Smooth muscle cell of the brain vasculature (primary cell): ENCODE results near the gene TPD52L1.
"Not testable (repeated sequence)": the region's sequence is repeated elsewhere in the genome, so short reads cannot be mapped to it uniquely, and the experiment has no call there.

Source experiments
- DNase-seq: peaks from one replicate; pipeline ENCODE4 v3.0.0-alpha.2; 2012; ENCODE audit warnings: low read depth, low spot score

Gene TPD52L1

DNA sequence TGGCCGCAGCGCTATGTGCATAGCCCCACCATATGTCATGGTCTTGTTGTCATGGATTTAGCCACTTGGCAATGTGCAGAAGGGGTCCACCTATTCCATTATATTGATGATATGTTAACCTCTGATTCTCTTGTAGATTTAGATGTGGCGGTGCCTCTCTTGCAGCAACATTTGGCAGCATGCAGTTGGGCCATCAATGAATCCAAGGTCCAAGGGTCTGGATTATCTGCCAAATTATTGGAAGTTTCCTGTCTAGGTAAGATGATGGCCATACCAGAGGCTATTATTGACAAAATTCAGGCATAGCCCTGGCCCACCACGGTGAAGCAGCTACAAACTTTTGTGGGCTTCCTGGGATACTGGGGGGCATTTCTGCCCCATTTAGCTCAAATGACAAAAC is 116.8 kb downstream of the TPD52L1 start:
- DNase-seq, result no peak

DNA sequence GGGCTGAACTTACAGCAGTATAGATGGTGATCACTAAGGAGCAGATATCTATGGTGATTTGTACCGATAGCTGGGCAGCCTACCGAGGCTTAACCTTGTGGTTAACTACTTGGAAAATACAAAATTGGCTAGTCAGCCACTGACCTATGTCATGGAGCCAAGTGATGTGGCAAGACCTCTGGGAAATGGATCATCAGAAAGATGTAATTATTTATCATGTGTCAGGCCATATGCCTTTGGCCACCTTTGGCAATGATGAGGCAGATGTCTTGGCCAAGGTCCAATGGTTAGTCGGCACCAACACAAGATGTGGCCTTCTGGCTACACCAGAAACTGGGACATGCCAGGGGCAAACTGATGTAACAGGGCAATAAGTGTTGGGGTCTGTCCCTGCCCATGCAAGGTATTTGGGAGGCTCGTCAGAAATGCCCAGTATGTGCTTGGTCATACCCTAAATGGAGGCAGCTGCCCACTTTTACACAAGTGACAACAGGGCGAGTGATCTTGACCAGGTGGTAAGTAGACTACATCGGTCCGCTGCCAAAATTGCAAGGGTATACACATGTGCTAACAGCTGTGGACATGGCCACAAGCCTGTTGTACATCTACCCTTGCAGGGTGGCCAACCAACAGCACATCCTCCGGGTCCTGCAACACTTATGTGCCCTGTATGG is 118.0 kb downstream of the TPD52L1 start:
- no peak for DNase-seq

DNA sequence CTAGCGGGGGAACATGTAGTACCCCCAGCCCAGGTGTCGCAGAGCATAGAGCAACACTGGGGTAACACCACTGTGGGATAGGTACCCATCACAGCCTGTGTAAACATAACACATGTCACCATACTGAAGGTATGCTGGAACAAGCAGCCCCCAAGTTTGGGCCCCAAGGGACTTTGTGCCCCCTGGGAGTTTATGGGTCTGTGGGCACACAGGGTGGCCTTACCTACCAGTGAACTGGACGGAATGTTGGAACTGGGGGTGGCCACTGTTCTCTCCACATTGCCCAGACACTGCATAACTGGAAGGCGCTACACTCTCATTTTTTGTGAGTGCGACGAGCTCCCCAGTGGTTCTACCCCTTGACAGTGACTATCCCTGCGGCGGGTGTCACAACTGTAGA is 119.7 kb downstream of the TPD52L1 start:
- no peak for DNase-seq

DNA sequence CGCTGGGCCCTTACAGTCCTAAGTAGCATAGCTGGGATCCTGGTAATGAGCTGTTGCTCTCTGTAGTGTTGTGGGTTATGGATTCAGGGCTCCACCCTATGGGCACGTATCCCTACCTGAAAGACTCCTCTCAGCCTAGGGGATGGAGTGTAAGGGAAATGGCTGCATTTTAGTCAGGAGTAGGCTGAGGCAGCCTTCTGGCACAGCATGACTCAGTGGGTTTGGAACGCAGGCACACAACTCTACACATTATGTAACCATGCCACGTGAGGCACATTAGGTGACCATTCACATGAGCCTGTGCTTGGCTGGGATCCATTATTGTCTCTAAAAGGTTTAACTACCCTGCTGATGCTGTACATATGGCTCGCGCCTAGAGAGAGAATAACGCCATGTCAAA is 120.4 kb downstream of the TPD52L1 start:
- no peak for DNase-seq

DNA sequence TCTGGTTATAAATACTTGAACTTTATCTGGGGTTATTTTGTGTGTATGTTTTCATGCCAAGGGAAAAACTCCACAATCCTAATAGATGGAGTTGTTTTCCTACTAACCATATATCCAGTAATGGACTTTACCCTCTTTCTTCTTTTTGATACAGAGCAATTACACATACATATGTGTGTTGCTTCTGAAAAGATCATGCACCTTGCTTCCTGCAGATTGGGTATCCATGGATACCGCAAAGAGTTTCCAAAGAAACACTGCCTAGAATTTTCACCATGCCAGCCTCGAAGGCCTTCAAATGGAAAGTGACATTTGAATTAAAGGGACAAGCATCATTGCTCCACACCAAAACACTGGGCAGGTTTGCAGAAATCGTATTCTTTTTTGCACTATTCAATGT is 121.4 kb downstream of the TPD52L1 start:
- no peak for DNase-seq

DNA sequence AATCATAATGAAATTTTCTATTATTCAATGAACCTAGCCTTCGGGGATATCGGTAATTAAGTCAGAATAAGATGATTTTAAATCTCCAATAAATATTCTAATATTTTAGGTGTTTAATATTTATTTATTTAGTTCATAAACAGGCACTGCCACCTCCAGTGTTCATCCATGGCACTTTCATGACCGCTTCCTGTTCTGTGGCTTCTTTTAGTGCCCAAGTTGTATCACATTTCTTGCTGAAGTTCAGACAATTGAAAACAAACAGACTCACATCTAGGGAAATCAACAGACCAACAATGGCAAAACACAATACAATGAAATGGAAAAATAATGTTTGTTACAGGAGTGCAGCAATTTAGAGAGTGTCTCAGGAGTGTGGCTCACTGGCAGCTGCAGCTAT is 122.2 kb downstream of the TPD52L1 start:
- DNase-seq, result no peak

DNA sequence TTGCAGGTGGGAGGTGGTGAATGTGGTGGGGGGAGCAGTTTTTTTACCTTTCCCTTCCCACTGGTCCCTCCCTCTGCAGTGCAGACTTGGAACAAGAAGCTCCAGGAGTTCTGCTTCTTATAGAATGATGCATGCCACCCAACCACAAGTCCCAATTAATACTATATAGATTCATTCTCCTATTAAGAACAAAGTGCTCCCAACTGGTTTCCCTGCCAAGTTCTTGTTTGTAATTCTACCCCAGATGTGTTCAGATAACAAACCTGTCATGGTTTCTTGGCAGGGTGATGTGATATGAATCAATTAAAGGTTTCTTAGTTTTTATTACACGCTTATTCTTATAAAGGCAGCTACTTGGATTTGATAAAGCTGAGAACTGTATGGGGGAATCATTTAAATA is 124.3 kb downstream of the TPD52L1 start:
- no peak for DNase-seq

DNA sequence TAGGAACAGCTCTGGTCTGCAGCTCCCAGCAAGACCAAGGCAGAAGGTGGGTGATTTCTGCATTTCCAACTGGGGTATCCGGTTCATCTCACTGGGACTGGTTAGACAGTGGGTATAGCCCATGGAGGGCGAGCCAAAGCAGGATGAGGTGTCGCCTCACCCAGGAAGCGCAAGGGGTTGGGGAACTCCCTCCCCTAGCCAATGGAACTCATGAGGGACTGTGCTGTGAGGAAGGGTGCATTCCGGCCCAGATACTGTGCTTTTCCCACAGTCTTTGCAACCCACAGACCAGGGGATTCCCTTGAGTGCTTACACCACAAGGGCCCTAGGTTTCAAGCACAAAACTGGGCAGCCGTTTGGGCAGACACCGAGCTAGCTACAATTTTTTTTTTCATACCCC is 126.4 kb downstream of the TPD52L1 start:
- DNase-seq, result no peak

DNA sequence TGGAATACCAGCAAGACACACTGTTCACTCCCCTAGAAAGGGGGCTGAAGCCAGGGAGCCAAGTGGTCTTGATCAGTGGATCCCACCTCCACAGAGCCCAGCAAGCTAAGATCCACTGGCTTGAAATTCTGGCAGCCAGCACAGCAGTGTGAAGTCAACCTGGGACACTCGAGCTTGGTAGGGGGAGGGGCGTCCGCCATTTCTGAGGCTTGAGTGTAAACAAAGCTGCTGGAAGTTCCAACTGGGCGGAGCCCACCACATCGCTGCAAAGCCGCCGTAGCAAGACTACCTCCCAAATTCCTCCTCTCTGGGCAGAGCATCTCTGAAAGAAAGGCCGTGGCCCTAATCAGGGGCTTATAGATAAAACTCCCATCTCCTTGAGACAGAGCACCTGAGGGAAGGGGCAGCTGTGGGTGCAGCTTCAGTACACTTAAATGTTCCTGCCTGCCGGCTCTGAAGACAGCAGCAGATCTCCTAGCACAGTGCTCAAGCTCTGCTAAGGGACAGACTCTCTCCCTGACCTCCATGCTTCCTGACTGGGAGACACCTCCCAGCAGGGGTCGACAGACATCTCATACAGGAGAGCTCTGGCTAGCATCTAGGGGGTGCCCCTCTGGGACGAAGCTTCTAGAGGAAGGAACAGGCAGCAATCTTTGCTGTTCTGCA is 126.9 kb downstream of the TPD52L1 start:
- not testable (repeated sequence) for DNase-seq

DNA sequence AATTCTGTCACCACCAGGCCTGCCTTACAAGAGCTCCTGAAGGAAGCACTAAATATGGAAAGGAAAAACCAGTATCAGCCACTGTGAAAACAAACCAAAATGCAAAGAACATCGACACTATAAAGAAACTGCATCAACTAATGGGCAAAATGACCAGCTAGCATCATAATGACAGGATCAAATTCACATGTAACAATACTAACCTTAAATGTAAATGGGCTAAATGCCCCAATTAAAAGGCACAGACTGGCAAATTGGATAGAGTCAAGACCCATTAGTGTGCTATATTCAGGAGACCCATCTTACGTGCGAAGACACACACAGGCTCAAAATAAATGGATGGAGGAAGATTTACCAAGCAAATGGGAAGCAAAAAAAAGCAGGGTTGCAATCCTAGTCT is 128.9 kb downstream of the TPD52L1 start:
- DNase-seq, result not testable (repeated sequence)

DNA sequence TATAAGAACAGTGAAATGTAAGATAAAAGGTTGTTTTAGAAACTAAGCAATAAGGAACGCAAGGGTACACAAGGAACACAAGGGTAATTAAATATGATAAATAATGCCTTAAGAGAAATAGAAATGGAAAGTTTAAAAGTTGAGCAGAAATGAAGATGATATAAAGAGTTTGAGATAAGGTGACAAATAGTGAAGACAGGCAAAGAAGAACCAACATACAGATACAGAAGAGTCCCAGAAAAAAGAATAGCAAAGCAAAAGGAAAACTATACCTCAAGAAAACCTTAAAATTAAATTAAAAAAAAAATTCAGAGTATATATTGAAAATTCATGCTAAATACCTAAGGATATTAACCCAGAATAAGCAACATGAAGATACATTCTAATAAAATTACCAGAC is 131.8 kb downstream of the TPD52L1 start:
- DNase-seq, result no peak

DNA sequence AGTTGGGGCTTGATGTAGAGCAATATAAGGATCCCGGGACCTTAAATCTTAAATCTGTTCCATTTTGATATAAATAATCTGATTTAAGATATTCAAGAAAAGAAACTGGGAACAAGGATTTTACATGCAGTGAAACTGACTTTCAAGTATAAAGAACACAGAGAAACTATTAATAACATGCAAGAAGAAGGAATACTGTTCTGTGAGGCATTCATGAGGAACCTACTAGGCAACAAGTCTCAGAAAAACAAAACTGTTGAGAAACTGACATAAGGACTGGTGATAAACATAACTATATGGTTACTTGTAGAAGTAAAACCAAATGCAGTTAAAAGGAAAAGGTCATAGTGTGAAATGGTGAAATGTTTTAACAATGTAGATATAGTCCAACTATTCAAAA is 132.4 kb downstream of the TPD52L1 start:
- DNase-seq, result no peak

DNA sequence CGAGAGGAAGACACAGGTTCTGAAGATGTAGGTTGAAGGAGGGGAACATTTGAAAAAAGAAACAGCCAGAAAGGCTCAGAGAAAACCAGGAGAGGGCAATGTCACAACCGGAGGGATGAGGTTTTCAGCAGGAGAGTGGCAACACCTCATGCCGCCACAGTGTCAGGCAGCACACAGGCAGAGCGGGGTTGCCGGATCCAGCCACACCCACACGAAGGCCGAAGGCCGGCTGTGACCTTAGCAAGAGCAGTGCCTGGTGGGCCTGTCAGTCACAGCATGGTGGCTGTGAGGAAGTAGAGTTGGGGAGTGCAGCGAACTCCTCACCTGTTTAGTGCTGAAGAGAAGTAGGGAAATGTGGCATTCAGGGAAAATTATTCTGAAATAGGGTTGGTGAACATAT is 134.1 kb downstream of the TPD52L1 start:
- no peak for DNase-seq

DNA sequence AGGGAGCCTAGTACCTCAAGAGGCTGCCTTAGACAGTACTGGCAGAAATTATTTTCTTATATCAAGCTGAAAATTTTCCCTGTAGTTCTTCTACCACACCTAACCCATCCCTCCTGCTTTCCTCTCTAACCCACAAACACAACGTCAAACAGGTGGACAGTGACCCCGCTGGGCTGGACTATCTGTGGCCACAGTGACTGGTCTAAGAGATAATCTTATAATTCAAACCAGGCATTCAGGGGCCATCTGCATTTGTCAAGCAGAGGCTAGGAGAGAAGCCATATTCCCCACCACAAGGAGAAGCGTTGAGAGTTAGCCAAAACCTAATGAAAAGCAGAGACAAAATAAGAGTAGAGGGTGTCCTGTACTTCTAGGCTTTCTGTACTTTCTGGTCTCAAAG is 140.0 kb downstream of the TPD52L1 start:
- DNase-seq, result no peak

DNA sequence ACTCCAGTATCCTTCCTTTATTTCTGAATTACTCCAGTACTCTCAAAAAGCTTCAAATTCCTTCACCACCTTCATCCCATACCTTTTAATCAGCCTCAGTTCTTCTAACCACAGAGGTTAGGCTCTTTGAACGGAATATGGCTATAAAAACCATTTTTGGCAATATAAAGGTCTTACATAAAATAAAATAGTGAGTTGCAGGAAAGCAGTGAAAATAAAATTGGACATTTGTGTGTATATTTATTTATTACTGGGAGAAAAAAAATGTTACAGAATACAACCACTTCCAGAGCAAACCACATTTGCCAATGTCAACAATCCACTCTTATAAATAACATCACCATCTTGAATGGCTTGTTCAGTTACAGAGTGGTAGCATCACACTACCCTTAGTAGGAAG is 140.5 kb downstream of the TPD52L1 start:
- DNase-seq, result no peak

DNA sequence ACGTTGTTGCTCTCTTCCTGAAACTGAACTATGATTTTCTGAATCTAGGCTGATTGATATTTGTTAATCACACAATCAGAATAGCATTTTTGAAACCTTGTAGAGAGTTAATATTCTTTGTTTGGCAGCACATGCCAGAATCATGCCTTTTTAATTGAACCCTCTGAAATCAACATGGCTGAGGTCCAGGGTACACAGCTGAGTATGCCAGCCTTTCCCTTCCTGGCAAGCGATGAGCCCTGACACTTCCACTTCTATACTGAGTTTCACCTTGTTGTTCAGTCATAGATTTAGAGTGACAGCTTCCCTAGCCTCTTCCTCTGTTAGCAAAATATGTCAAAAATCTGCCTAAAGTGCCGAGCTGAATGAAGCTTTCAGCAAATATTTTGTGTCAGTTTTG is 141.4 kb downstream of the TPD52L1 start:
- no peak for DNase-seq

DNA sequence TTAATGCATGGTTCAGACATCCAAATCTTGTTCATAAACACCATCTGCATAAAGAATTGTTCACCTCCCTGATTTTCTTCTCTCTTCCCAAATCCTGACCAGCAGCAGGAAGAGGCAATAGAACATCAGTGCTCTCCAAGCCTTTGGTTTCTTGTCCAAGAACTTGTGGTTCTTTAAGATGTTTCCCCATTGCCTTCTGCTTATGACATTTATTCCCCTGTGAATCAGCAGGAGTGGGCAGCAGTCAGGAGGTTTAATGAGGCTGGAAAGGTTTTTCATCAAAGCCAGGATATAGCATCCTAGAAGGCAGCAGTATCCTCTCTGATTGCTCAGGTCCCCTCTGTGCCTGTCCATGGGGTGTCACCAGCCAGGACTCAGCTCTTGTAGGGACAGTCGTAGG is 142.9 kb downstream of the TPD52L1 start:
- DNase-seq, result no peak

DNA sequence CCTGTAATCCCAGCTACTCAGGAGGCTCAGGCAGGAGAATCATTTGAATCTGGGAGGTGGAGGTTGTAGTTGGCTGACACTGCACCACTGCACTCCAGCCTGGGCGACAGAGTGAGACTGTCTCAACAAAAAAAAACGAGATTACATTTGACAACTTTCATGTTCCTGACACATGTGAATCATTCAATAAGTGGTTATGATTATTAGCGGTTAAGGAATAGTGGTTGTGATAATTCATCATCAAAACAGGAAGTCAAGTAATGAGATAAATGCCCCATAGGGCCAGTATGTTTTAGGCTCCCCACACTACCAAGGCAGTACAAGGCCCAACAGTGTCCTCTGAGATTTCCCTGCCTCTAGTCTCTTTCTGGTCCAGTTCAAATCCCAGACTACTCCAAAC is 145.7 kb downstream of the TPD52L1 start:
- no peak for DNase-seq

DNA sequence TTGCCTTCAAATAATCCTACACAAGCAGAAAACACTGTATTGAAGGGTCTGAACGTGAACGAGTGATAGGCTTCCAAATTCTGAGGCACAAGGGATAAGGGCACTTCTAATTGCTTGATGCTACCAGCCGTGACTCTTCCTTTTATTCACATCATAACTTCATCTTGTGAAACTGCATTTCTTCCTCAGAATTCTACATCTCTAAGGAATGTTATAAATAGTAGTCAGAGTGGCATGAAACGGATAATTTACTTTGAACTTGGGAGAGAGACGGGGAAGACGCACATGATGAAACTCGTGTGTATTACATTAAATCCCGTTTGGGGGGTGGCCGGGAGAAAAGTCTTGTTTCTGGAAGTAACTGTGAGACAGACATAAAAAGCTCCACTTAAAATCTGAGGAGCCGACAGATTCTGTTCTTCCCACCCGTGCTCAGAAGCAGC is 147.4 kb downstream of the TPD52L1 start:
- DNase-seq, result no peak

DNA sequence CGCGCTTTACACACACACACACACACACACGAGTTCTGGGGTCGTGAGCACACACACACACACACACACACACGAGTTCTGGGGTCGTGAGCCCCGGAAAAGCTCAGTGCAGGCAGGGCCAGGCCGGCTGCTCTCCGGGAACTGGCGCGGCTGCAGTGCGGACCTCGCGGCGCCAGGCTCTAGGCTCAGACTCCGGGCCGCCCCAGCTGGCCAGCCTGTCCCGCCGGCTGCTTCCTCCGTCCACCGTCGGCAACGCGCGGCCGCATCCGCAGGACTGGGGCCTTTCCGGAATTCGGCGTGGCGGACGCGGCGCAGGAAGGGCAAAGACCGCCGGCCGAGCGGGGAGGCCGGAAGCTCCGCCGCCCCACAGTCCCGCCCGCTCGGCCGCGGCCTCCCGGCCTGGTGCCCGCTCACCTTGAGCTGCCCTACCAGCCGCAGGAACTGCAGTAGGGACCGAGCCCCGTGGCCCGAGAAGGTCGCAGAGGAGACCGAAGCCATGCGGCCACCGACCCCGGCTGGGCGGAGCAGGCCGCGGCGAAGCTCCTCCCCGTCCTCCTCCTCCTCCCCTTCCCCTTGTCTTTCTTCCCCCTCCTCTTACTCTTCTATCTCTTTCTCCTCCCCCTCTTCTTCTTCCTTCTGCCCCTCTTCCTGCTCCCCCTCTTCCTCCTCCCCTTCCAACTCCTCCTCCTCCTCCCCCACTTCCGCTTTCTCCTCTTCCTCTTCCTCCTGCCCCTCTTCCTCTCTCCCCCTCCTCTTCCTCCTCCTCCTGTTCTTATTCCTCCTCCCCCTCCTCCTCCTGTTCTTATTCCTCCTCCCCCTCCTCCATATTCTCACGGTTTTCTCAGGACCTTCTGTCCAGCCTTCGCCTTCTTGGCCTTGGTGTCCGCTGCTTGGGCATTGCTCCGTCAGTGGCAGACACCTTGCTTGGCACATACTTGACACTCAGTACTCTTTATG is 148.1 kb downstream of the TPD52L1 start, which contains the start of gene HDDC2:
Gene HDDC2, minus strand, starts transcription at position 533 of the 957 bp plus-strand sequence. Its CDS starts 35 bp downstream, at position 498.
- DNase-seq, result no peak

DNA sequence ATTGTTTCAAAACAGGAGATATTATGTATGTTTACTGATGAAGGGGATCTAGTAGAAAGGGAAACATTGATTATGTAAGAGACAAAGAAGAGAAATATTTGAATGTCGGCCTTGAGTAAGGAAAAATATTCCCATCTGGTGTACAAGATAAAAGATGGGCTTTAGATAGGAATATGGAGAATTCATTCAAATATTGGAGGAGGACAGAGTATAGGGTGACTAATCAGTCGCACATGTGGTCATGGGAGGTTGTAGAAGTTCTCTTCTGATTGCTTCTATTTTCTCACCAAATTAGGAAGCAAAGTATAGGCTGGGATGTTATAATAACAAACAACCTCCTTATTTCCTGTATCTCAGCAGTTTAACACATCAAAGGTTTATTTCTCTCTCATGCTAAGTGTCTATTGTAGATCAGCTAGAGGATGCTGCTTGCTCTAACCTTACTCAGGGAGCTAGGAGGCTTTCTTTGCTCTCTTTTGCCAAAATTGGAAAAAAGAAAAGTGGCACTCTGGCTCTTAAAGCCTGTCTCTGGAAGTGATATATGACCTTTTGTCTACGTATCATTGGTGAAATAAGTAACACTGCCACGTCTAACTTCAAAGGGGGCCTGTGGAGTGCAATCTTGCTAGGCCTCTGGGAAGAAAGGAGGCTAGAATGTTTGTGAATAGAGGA is 149.4 kb downstream of the TPD52L1 start:
- DNase-seq, result no peak

DNA sequence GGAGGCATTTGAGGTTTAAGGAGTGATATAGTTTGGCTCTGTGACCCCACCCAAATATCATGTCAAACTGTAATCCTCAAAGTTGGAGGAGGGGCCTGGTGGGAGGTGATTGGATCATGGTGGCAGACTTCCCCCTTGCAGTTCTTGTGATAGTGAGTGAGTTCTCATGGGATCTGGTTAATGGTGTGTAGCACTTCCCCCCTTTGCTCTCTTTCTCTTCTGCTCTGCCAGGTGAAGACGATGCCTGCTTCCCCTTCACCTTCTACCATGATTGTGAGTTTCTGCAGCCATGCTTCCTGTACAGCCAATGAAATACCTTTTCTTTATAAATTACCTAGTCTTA is 149.9 kb downstream of the TPD52L1 start:
- DNase-seq, result no peak
